K562 (cell line): ENCODE data around the gene ACKR2. TPM values are rescaled to one million over a fixed set of nuclear protein-coding genes. Genes with fewer than 3 reads are reported as not detected.
A peak's percentile ranks its signal among the peaks of the same experiment; 100 is the strongest.

Experiments
- CBX3 ChIP-seq, 2 experiments: IDR thresholded peaks; 1 replicate in 1 of 2; 2 replicates in 1 of 2; pipeline ENCODE4 v1.6.1; 2012; ENCODE audit warnings: inconsistent platforms in 2 of 2, low read length in 2 of 2, borderline replicate concordance in 1 of 2, control low read depth in 1 of 2
- DLX4 ChIP-seq: fragments of 250-450 bp; sonication (Bioruptor Pico); IDR thresholded peaks from 2 replicates; pipeline ENCODE4 v1.6.1; 2021; ENCODE audit warnings: mild to moderate bottlenecking
- HES1 ChIP-seq: fragments of 450-650 bp; IDR thresholded peaks from 2 replicates; pipeline ENCODE4 v1.6.1; 2016; ENCODE audit warnings: low read depth, mild to moderate bottlenecking, moderate library complexity
- HNRNPH1 ChIP-seq: fragments of 200-400 bp; formaldehyde crosslinking; optimal IDR thresholded peaks from 2 replicates; pipeline ENCODE3; 2017; ENCODE audit warnings: low read depth, mild to moderate bottlenecking, low read length, moderate library complexity
- LEF1 ChIP-seq: fragments of 450-650 bp; IDR thresholded peaks from 2 replicates; pipeline ENCODE4 v1.6.1; 2016; ENCODE audit warnings: mild to moderate bottlenecking
- MTA1 ChIP-seq: fragments of 450-650 bp; IDR thresholded peaks from 2 replicates; pipeline ENCODE4 v1.6.1; 2017; ENCODE audit warnings: borderline replicate concordance
- MYNN ChIP-seq, 2 experiments: sonication (generic); formaldehyde crosslinking in 1 of 2; IDR thresholded peaks; 2 replicates each; pipeline versions ENCODE4 v1.5.0 to v1.6.1; 2016 to 2020; ENCODE audit warnings: antibody characterized with exemption in 1 of 2, missing genetic modification reagents in 1 of 2
- NCOA6 ChIP-seq: fragments of 450-650 bp; IDR thresholded peaks from 2 replicates; pipeline ENCODE4 v1.6.1; 2017; ENCODE audit warnings: mild to moderate bottlenecking
- RNF2 ChIP-seq: sonication (generic); IDR thresholded peaks from 2 replicates; pipeline ENCODE4 v1.6.1; 2016
- SMARCE1 ChIP-seq: fragments of 450-650 bp; IDR thresholded peaks from 2 replicates; pipeline ENCODE4 v1.7.1; 2016; ENCODE audit warnings: mild to moderate bottlenecking
- SNRNP70 ChIP-seq: fragments of 200-400 bp; formaldehyde crosslinking; optimal IDR thresholded peaks from 2 replicates; pipeline ENCODE3; 2017; ENCODE audit warnings: low read depth, low read length
- SRF ChIP-seq, 2 experiments: fragments of 250-450, 450-650 bp in 1 of 2; sonication (Bioruptor Pico) in 1 of 2; sonication (generic) in 1 of 2; formaldehyde crosslinking; IDR thresholded peaks; 2 replicates each; pipeline versions ENCODE4 v1.5.0 to v1.5.1; 2020 to 2022; ENCODE audit warnings: mild to moderate bottlenecking in 1 of 2, missing genetic modification reagents in 1 of 2
- TEAD4 ChIP-seq, 2 experiments: sonication (generic) in 1 of 2; formaldehyde crosslinking in 1 of 2; IDR thresholded peaks; 2 replicates each; pipeline versions ENCODE4 v1.6.1 to v1.8.0; 2012 to 2022; ENCODE audit warnings: borderline replicate concordance in 1 of 2, inconsistent platforms in 1 of 2, low read length in 1 of 2, mild to moderate bottlenecking in 1 of 2, missing genetic modification reagents in 1 of 2
- TFE3 ChIP-seq: fragments of 450-650 bp; formaldehyde crosslinking; IDR thresholded peaks from 2 replicates; pipeline ENCODE4 v1.4.0; 2020; ENCODE audit warnings: mild to moderate bottlenecking, mixed read lengths
- ZBTB12 ChIP-seq: fragments of 250-450 bp; sonication (Bioruptor Pico); IDR thresholded peaks from 2 replicates; pipeline ENCODE4 v1.4.0; 2020
- ZNF146 ChIP-seq: IDR thresholded peaks from one replicate; pipeline ENCODE4 v1.6.1; 2018; ENCODE audit warnings: missing compliant biosample characterization; ENCODE audit not compliant: unreplicated experiment
- ZNF316 ChIP-seq: fragments of 450-650 bp; IDR thresholded peaks from 2 replicates; pipeline ENCODE4 v1.6.1; 2016
- ZNF449 ChIP-seq: fragments of 250-450 bp; sonication (Bioruptor Pico); IDR thresholded peaks from 2 replicates; pipeline ENCODE4 v1.8.0; 2022; ENCODE audit warnings: moderate library complexity, mild to moderate bottlenecking, inconsistent platforms
- ZNF639 ChIP-seq, 2 experiments: fragments of 200-800 bp in 1 of 2; sonication (Bioruptor generic) in 1 of 2; sonication (generic) in 1 of 2; formaldehyde crosslinking in 1 of 2; IDR thresholded peaks in 1 of 2; conservative IDR thresholded peaks in 1 of 2; 2 replicates each; pipeline versions ENCODE4 v1.5.0 to v1.6.1; 2016 to 2020; ENCODE audit warnings: missing compliant biosample characterization in 1 of 2, missing genetic modification characterization in 1 of 2, missing genetic modification reagents in 1 of 2
- polyA plus RNA-seq, 8 experiments: library from polyadenylated mRNA; depleted of rRNA in 4 of 8; stranded (reverse) in 5 of 8; unstranded in 3 of 8; fragments of >200 nt; fragmentation: Nextera tagmentation in 2 of 8; fragmentation: Illumina TruSeq in 1 of 8; extraction: Ambion mirVana in 2 of 8; extraction: Trizol in 1 of 8; gene quantifications; 2 replicates each; pipeline versions ENCODE4 v1.2.1 to v1.2.3, GENCODE V29; 2011 to 2014; ENCODE audit warnings: inconsistent platforms in 1 of 8, missing spikeins in 1 of 8
- total RNA-seq, 7 experiments: library from RNA; depleted of rRNA in 6 of 7; stranded (reverse); fragments of >200 nt in 6 of 7; fragmentation: Illumina TruSeq in 2 of 7; extraction: Trizol in 2 of 7; gene quantifications; 2 replicates each; pipeline versions ENCODE4 v1.2.1 to v1.2.3, GENCODE V29; 2011 to 2021; ENCODE audit warnings: low replicate concordance in 1 of 7

ACKR2 gene
- total and polyA plus RNA-seq, 9 of the 15 experiments (the other 6 are each of a cell fraction or from before 2014, with no cell fraction given) = 0.03 to 0.69 (median 0.25) TPM; not detected in 1

- no peak for TF ChIP-seq NCOA6
- peak; percentile 45; the same call in 1 of the 2 replicates for TF ChIP-seq RNF2
- no peak for TF ChIP-seq ZNF146 (CRISPR knock-in tag)
- TF ChIP-seq DLX4 = no peak
- TF ChIP-seq HNRNPH1 = no peak
- TF ChIP-seq ZBTB12 (CRISPR knock-in tag) = no peak
- TF ChIP-seq LEF1 = peak; percentile 37; the same call in 1 of the 2 replicates
- no peak for TF ChIP-seq TEAD4 (IDR thresholded peaks at IDR 0.05; ENCODE audit: low read length)
- TF ChIP-seq TEAD4 (CRISPR knock-in tag; IDR thresholded peaks at IDR 0.05; ENCODE audit: borderline replicate concordance) = no peak
- TF ChIP-seq MTA1 = no peak
- TF ChIP-seq HES1 = no peak
- TF ChIP-seq ZNF316 = peak; percentile 21; the same call in 1 of the 2 replicates
- TF ChIP-seq MYNN (IDR thresholded peaks at IDR 0.05) = no peak
- no peak for TF ChIP-seq MYNN (CRISPR knock-in tag; IDR thresholded peaks at IDR 0.05)
- TF ChIP-seq SMARCE1 = peak; percentile 32; the same call in 1 of the 2 replicates
- TF ChIP-seq SNRNP70 = no peak
- TF ChIP-seq TFE3 = no peak
- no peak for TF ChIP-seq ZNF449
- peak in 1 of 2 experiments; percentile 71; a peak in 1 of 4 replicates for TF ChIP-seq ZNF639 (CRISPR knock-in tag; conservative IDR thresholded peaks at IDR 0.05 in 1 of 2, IDR thresholded peaks at IDR 0.05 in 1 of 2)
- peak in 1 of 2 experiments; percentile 26; a peak in 1 of 3 replicates for TF ChIP-seq CBX3 (IDR thresholded peaks at IDR 0.05; ENCODE audit: borderline replicate concordance in 1 of 2, low read length in 2 of 2)
- 0 out of 4 replicates have a peak, but pooled peaks of 1 of the 2 experiments have one; percentile 57 for TF ChIP-seq SRF (CRISPR knock-in tag; IDR thresholded peaks at IDR 0.05)
These were observed 37.7 kb downstream of the ACKR2 start (continued) for GRCh38 chr3:42846685-42847522.
